ENCODE results near the gene EVL. TPM values are rescaled to one million over a fixed set of nuclear protein-coding genes. Genes with fewer than 3 reads are reported as not detected.

Gene EVL
- total and polyA plus RNA-seq, 2 donors (not counting 3 experiments of a cell fraction or from before 2014, with no cell fraction given) = 34.6 to 62.5 TPM

GRCh38 chr14:100129161-100129589 lies 64.0 kb downstream of the EVL start:
- no peaks in the 10 kb centered on the region for H3K9me1 ChIP-seq (replicated peaks; ENCODE audit: control insufficient read depth, extremely low read depth, insufficient read depth, low read length)
- ChIA-PET CTCF (interaction anchor here (0.5 to 7.6 kb wide), 5 partner anchors 13 to 158 kb away, joined by 3 to 44 read pairs (median 4); no protein-coding TSS in a partner anchor), POLR2A (interaction anchor here (0.6 to 1.0 kb wide), 2 partner anchors 13 to 488 kb away, joined by 3 read pairs; no protein-coding TSS in a partner anchor)
- no peaks in the 10 kb centered on the region for H3K27me3 ChIP-seq (ENCODE audit: control insufficient read depth in 2 of 2, insufficient read depth in 2 of 2, low read length in 2 of 2)
- H3K4me3 ChIP-seq (replicated peaks in 1 of 3; ENCODE audit: insufficient read depth in 1 of 3, low read depth in 1 of 3, low read length in 3 of 3) = no peak overlapping the region
- H3K9me3 ChIP-seq (replicated peaks; ENCODE audit: control insufficient read depth, insufficient read depth, low read length) = no peaks in the 10 kb centered on the region
- peak; percentile 53 for DNase-seq (ENCODE audit: low read depth, low spot score)
- no peak overlapping the region for H3K27ac ChIP-seq (ENCODE audit: insufficient read depth, low read depth, low read length)
- FAIRE-seq = no peak
- no peaks in the 10 kb centered on the region for H4K20me1 ChIP-seq (replicated peaks; ENCODE audit: control insufficient read depth, extremely low read depth, insufficient read depth, low read length)
- H2AFZ ChIP-seq (ENCODE audit: low read depth, low read length) = no peak overlapping the region
- no peak overlapping the region for H3K9ac ChIP-seq (replicated peaks; ENCODE audit: extremely low read depth, insufficient read depth, low read length)
- TF ChIP-seq JUN (IDR thresholded peaks at IDR 0.05; ENCODE audit: borderline replicate concordance, insufficient read depth, insufficient read length, low read depth) = no peak
- no peak for TF ChIP-seq POLR2A (IDR thresholded peaks at IDR 0.05; ENCODE audit: low read depth, low read length)
- no peak for TF ChIP-seq MYC (IDR thresholded peaks at IDR 0.05; ENCODE audit: low read depth, low read length)
- TF ChIP-seq POLR2AphosphoS5 (IDR thresholded peaks at IDR 0.05; ENCODE audit: insufficient read depth, low read depth, low read length) = no peak
- dilution Hi-C loops (cut with MboI; ENCODE audit: extremely low pct_ligation_motif_present, low sequenced_read_pairs) = no loop called here
- intact Hi-C loops (cut with micrococcal nuclease) = no loop called here
- no peaks in the 10 kb centered on the region for H3K4me1 ChIP-seq (ENCODE audit: control insufficient read depth, extremely low read depth, insufficient read depth, low read length)
- no peak overlapping the region for H3K4me2 ChIP-seq (ENCODE audit: insufficient read depth, low read length)
- peaks cover 0 to 3% of the 10 kb centered on the region in 2 experiments for H3K36me3 ChIP-seq (ENCODE audit: control insufficient read depth in 2 of 2, extremely low read depth in 1 of 2, insufficient read depth in 2 of 2, low read length in 2 of 2)
- no TSS peak for BruUV-seq (replicated peaks)
- H3K79me2 ChIP-seq (ENCODE audit: control insufficient read depth, insufficient read depth, low read length) = no peaks in the 10 kb centered on the region

- CTCF ChIA-PET = interaction anchor here (1.3 to 7.6 kb wide), 2 partner anchors 12 to 22 kb away, joined by 4 to 44 read pairs; no protein-coding TSS in a partner anchor
- H3K9ac ChIP-seq (replicated peaks; ENCODE audit: extremely low read depth, insufficient read depth, low read length) = no peak overlapping the region
- H4K20me1 ChIP-seq (replicated peaks; ENCODE audit: control insufficient read depth, extremely low read depth, insufficient read depth, low read length) = no peaks in the 10 kb centered on the region
- no peaks in the 10 kb centered on the region for H3K27me3 ChIP-seq (ENCODE audit: control insufficient read depth in 2 of 2, insufficient read depth in 2 of 2, low read length in 2 of 2)
- BruUV-seq (replicated peaks) = no TSS peak
- no peak overlapping the region for H3K4me2 ChIP-seq (ENCODE audit: insufficient read depth, low read length)
- POLR2A ChIA-PET = no interaction called here
- H2AFZ ChIP-seq (ENCODE audit: low read depth, low read length) = no peak overlapping the region
- H3K4me1 ChIP-seq (ENCODE audit: control insufficient read depth, extremely low read depth, insufficient read depth, low read length) = no peaks in the 10 kb centered on the region
- no peak overlapping the region for H3K4me3 ChIP-seq (replicated peaks in 1 of 3; ENCODE audit: insufficient read depth in 1 of 3, low read depth in 1 of 3, low read length in 3 of 3)
- peaks cover 0 to 6% of the 10 kb centered on the region in 2 experiments for H3K36me3 ChIP-seq (ENCODE audit: control insufficient read depth in 2 of 2, extremely low read depth in 1 of 2, insufficient read depth in 2 of 2, low read length in 2 of 2)
- H3K79me2 ChIP-seq (ENCODE audit: control insufficient read depth, insufficient read depth, low read length) = no peaks in the 10 kb centered on the region
- H3K9me1 ChIP-seq (replicated peaks; ENCODE audit: control insufficient read depth, extremely low read depth, insufficient read depth, low read length) = no peaks in the 10 kb centered on the region
- TF ChIP-seq POLR2A (IDR thresholded peaks at IDR 0.05; ENCODE audit: low read depth, low read length) (no peak), MAX (IDR thresholded peaks at IDR 0.05; ENCODE audit: insufficient read depth, insufficient read length) (no peak), CTCF (IDR thresholded peaks at IDR 0.05; ENCODE audit: extremely low read depth in 1 of 2, insufficient read depth in 1 of 2, low read depth in 1 of 2, low read length in 2 of 2) (no peak), GATA2 (IDR thresholded peaks at IDR 0.05; ENCODE audit: insufficient read depth, insufficient read length, low read depth, low read length) (no peak), EZH2 (IDR thresholded peaks at IDR 0.05; ENCODE audit: borderline replicate concordance, low read depth, low read length, severe bottlenecking) (no peak), POLR2AphosphoS5 (IDR thresholded peaks at IDR 0.05; ENCODE audit: insufficient read depth, low read depth, low read length) (no peak), JUN (IDR thresholded peaks at IDR 0.05; ENCODE audit: borderline replicate concordance, insufficient read depth, insufficient read length, low read depth) (no peak), MYC (IDR thresholded peaks at IDR 0.05; ENCODE audit: low read depth, low read length) (no peak), FOS (IDR thresholded peaks at IDR 0.05; ENCODE audit: borderline replicate concordance, insufficient read depth, low read length) (no peak)
- intact Hi-C loops (cut with micrococcal nuclease) = no loop called here
- H3K9me3 ChIP-seq (replicated peaks; ENCODE audit: control insufficient read depth, insufficient read depth, low read length) = no peaks in the 10 kb centered on the region
- no peak overlapping the region for H3K27ac ChIP-seq (ENCODE audit: insufficient read depth, low read depth, low read length)
- no peak for DNase-seq (ENCODE audit: low read depth, low spot score)
- no peak for FAIRE-seq
- dilution Hi-C loops (cut with MboI; ENCODE audit: extremely low pct_ligation_motif_present, low sequenced_read_pairs) = no loop called here
Observed at GRCh38 chr14:100130521-100130920, 65.3 kb downstream of the EVL start.

Data from endothelial cell of umbilical vein (primary cell).